GM12878 (cell line): ENCODE measurements around the gene EBPL. TPM values are rescaled to one million over a fixed set of nuclear protein-coding genes. Genes with fewer than 3 reads are reported as not detected.

Experiments used
- ATAC-seq: fragments of 200-7000 bp; cut with Tn5 transposase; 3 replicates; pipeline ENCODE4 v1.9.1; 2020; ENCODE audit warnings: mild to moderate bottlenecking, moderate library complexity
- BruUV-seq: library from RNA; stranded (reverse); fragments of 400-500 nt; replicated peaks from 2 replicates; lab custom pipeline; 2021; lab: Mats Ljungman, UMichigan
- CTCF ChIA-PET: fragments of 300-600 bp; sonication (Branson Sonifier 250); formaldehyde crosslinking; extraction: SDS; loops from one replicate; lab custom pipeline; 2021; ENCODE audit warnings: inconsistent platforms; lab: Yijun Ruan, JAX
- POLR2A ChIA-PET: fragments of 350-600 bp; formaldehyde crosslinking; extraction: SDS; loops from one replicate; lab custom pipeline; 2021; ENCODE audit warnings: inconsistent platforms; lab: Charles Lee
- RAD21 ChIA-PET: fragments of 300-600 bp; sonication (Branson Sonifier 250); formaldehyde crosslinking; loops from one replicate; lab custom pipeline; 2023; ENCODE audit warnings: antibody characterized with exemption; ENCODE audit not compliant: unreplicated experiment; lab: Charles Lee
- SMC1A ChIA-PET: fragments of 300-600 bp; sonication (Branson Sonifier 250); formaldehyde crosslinking; loops from one replicate; lab custom pipeline; 2023; ENCODE audit not compliant: unreplicated experiment, uncharacterized antibody; lab: Charles Lee
- DNase-seq: peaks from one replicate; pipeline ENCODE4 v3.0.0-alpha.2; 2011; ENCODE audit warnings: low read depth, low spot score
- FAIRE-seq: peaks from 3 replicates; lab custom pipeline; 2011; peaks lifted over from hg19 to GRCh38; lab: Jason Lieb, UNC
- H2AFZ ChIP-seq: 2 replicates; pipeline ENCODE4 v1.6.0; 2011; ENCODE audit warnings: low read depth, low read length, control low read depth; ENCODE audit not compliant: control insufficient read depth
- H3K27ac ChIP-seq: 2 replicates; pipeline ENCODE4 v1.5.1; 2011; ENCODE audit warnings: control low read depth; ENCODE audit not compliant: control insufficient read depth, insufficient read depth
- H3K27me3 ChIP-seq, 2 experiments: replicated peaks in 1 of 2; 2 replicates each; pipeline versions ENCODE4 v1.6.0 to v1.6.1; 2011; ENCODE audit warnings: low read length in 1 of 2; ENCODE audit not compliant: control insufficient read depth in 2 of 2, insufficient read depth in 2 of 2
- H3K36me3 ChIP-seq, 2 experiments: 2 replicates each; pipeline ENCODE4 v1.5.1; 2011; ENCODE audit warnings: low read length in 1 of 2; ENCODE audit not compliant: control insufficient read depth in 2 of 2, insufficient read depth in 2 of 2
- H3K4me1 ChIP-seq: 2 replicates; pipeline ENCODE4 v1.6.1; 2011; ENCODE audit warnings: mild to moderate bottlenecking, low read length, moderate library complexity, mixed read lengths; ENCODE audit not compliant: control insufficient read depth, insufficient read depth
- H3K4me2 ChIP-seq: 2 replicates; pipeline ENCODE4 v1.6.0; 2011; ENCODE audit warnings: control low read depth; ENCODE audit not compliant: control insufficient read depth, insufficient read depth
- H3K4me3 ChIP-seq: fragments of 200-600 bp; sonication (generic); 2 replicates; pipeline ENCODE4 v1.5.1; 2016
- H3K79me2 ChIP-seq: 2 replicates; pipeline ENCODE4 v1.6.0; 2011; ENCODE audit warnings: low read length; ENCODE audit not compliant: control insufficient read depth, insufficient read depth
- H3K9ac ChIP-seq: 2 replicates; pipeline ENCODE4 v1.8.0; 2011; ENCODE audit warnings: low read length, control low read depth, mixed read lengths; ENCODE audit not compliant: control insufficient read depth, insufficient read depth
- H3K9me3 ChIP-seq: replicated peaks from 3 replicates; pipeline ENCODE4 v1.5.1; 2011; ENCODE audit warnings: mild to moderate bottlenecking, low read length; ENCODE audit not compliant: control insufficient read depth, insufficient read depth
- H4K20me1 ChIP-seq: 2 replicates; pipeline ENCODE4 v1.6.0; 2011; ENCODE audit not compliant: control insufficient read depth, insufficient read depth
- EP300 ChIP-seq, 2 experiments: fragments of 150-350 bp in 1 of 2; IDR thresholded peaks; 2 replicates each; pipeline ENCODE4 v1.6.1; 2011 to 2012; ENCODE audit warnings: low read depth in 2 of 2, low read length in 2 of 2, borderline replicate concordance in 1 of 2, improper control_type of control experiment in 1 of 2, inconsistent platforms in 1 of 2; ENCODE audit not compliant: control insufficient read depth in 1 of 2
- MTA3 ChIP-seq: IDR thresholded peaks from 2 replicates; pipeline ENCODE4 v1.6.1; 2012; ENCODE audit warnings: low read length, inconsistent platforms, borderline replicate concordance
- NFYA ChIP-seq: IDR thresholded peaks from 2 replicates; pipeline ENCODE4 v1.6.1; 2011; ENCODE audit warnings: low read depth, mild to moderate bottlenecking, low read length, improper control_type of control experiment, borderline replicate concordance
- RBBP5 ChIP-seq: fragments of 200-600 bp; sonication (generic); conservative IDR thresholded peaks from 2 replicates; pipeline ENCODE4 v1.6.1; 2016
- WGBS: methylation state at CpG from one replicate; pipeline ENCODE4 v1.1.6; 2016; ENCODE audit warnings: low lambda C conversion rate; ENCODE audit not compliant: insufficient replicate concordance, insufficient coverage; ENCODE audit errors: missing lambda C conversion rate; 5-methylcytosine and 5-hydroxymethylcytosine counted together
- in situ Hi-C: fragments of 300-500 bp; cut with MboI; formaldehyde crosslinking; loops from 9 replicates; pipeline ENCODE4 v1.14.3; 2018; ENCODE audit warnings: mixed read lengths
- intact Hi-C: fragments of 100-400 bp; cut with micrococcal nuclease; formaldehyde crosslinking; loops from one replicate; pipeline ENCODE4 v1.14.2; 2022; ENCODE audit not compliant: unreplicated experiment
- polyA plus RNA-seq, 11 experiments: library from polyadenylated mRNA; depleted of rRNA in 4 of 11; unstranded in 6 of 11; stranded (reverse) in 5 of 11; fragments of >200 nt; fragmentation: Nextera tagmentation in 4 of 11; fragmentation: Illumina TruSeq in 1 of 11; extraction: Ambion mirVana in 4 of 11; extraction: Trizol in 1 of 11; gene quantifications; 1 replicate in 1 of 11; 2 replicates in 10 of 11; pipeline versions ENCODE4 v1.2.1 to v1.2.3, GENCODE V29; 2011 to 2016; ENCODE audit warnings: inconsistent platforms in 2 of 11, missing spikeins in 2 of 11, low read depth in 1 of 11
- total RNA-seq, 4 experiments: library from RNA; depleted of rRNA in 3 of 4; stranded (reverse); fragments of >200 nt in 3 of 4; fragmentation: Illumina TruSeq in 1 of 4; extraction: Trizol in 1 of 4; gene quantifications; 2 replicates each; pipeline versions ENCODE4 v1.2.1 to v1.2.3, GENCODE V29; 2013 to 2021
- TF ChIP-seq, protein P1 (sequence below): IDR thresholded peaks from 2 replicates; pipeline ENCODE4 v1.6.1; 2012; ENCODE audit warnings: improper control_type of control experiment, low read depth, low read length; ENCODE audit not compliant: insufficient replicate concordance
- TF ChIP-seq, protein P2 (sequence below): IDR thresholded peaks from 2 replicates; pipeline ENCODE4 v1.6.1; 2011; ENCODE audit warnings: borderline replicate concordance, low read depth, mild to moderate bottlenecking, moderate library complexity, low read length; ENCODE audit not compliant: insufficient read depth, poor library complexity, severe bottlenecking

EBPL gene
- total and polyA plus RNA-seq, 10 of the 15 experiments (the other 5 are each of a cell fraction or from before 2014, with no cell fraction given), result 6.2 to 72.8 (median 43.5) TPM

DNA sequence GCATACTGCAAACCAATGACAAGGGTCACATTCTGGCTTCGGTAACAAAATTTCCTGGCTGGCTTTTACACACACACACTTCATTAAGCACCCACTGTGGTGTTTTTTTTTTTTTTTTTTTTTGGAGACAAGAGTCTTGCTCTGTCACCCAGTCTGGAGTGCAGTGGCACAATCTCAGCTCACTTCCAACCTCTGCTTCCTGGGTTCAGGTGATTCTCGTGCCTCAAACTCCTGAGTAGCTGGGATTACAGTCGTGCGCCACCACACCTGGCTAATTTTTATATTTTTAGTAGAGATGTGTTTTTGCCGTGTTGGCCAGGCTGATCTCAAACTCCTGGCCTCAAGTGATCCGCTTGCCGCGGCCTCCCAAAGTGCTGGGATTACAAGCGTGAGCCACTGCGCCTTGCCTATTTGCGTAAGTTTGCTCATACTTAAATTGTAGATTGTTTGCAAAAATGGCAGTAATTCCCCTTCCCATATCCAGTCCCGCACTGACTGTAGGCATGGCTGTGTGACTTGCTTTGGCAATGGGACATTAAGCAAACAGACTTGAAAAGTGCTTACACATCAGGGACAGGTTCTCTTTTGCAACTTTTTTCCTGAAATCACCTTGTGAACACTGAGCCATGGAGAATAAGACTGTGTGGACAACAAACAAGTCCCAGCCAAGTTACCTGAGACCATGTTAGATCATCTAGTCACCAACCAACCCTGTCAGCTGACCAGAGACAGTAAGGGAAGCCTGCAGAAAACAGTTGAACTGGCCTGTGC lies 42.1 kb upstream of the EBPL start:
- CTCF ChIA-PET, result no interaction called here
- peak; percentile 44 for FAIRE-seq

DNA sequence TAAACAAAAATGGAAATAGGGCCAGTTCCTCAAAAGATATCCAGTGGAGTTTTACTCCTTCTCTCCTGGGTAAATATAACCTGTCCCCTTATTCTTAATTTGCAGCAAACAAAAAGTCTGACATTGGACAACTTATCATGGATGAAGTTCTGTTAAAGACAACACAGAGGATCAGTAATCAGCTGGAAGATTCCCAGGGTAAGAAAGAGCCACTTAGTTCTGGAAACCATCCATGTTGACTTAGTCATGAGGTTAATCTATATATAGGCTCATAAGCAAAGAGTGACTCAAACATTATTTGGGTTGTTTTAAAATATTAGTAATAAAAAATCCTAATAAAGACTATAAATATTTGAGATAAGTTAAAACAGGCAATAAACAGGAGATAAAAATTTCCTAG lies 40.5 kb upstream of the EBPL start:
- Histone ChIP-seq H4K20me1 (no peaks in the 10 kb centered on the region), H3K36me3 (no peaks in the 10 kb centered on the region; a peak in 1 of 4 replicates), H3K4me1 (no peaks in the 10 kb centered on the region), H3K79me2 (no peaks in the 10 kb centered on the region), H3K4me3 (no peak overlapping the region), H2AFZ (no peak overlapping the region), H3K27me3 (no peaks in the 10 kb centered on the region), H3K27ac (no peak overlapping the region), H3K9me3 (no peaks in the 10 kb centered on the region), H3K9ac (no peak overlapping the region), H3K4me2 (no peak overlapping the region)
- ChIA-PET POLR2A (interaction anchor here (0.6 kb wide), 2 partner anchors 61 to 219 kb away, joined by 4 read pairs; partner anchors contain the start of gene KPNA3), RAD21 (no interaction called here), SMC1A (interaction anchor here (0.5 kb wide), 1 partner anchor 166 kb away, joined by 3 read pairs; no protein-coding TSS in a partner anchor), CTCF (no interaction called here)
- in situ Hi-C loops, result no loop called here
- intact Hi-C loops, result no loop called here
- TSS peak; percentile 41 for BruUV-seq
- DNase-seq (no peak), ATAC-seq (no peak), FAIRE-seq (no peak)
- TF ChIP-seq, protein P1, sequence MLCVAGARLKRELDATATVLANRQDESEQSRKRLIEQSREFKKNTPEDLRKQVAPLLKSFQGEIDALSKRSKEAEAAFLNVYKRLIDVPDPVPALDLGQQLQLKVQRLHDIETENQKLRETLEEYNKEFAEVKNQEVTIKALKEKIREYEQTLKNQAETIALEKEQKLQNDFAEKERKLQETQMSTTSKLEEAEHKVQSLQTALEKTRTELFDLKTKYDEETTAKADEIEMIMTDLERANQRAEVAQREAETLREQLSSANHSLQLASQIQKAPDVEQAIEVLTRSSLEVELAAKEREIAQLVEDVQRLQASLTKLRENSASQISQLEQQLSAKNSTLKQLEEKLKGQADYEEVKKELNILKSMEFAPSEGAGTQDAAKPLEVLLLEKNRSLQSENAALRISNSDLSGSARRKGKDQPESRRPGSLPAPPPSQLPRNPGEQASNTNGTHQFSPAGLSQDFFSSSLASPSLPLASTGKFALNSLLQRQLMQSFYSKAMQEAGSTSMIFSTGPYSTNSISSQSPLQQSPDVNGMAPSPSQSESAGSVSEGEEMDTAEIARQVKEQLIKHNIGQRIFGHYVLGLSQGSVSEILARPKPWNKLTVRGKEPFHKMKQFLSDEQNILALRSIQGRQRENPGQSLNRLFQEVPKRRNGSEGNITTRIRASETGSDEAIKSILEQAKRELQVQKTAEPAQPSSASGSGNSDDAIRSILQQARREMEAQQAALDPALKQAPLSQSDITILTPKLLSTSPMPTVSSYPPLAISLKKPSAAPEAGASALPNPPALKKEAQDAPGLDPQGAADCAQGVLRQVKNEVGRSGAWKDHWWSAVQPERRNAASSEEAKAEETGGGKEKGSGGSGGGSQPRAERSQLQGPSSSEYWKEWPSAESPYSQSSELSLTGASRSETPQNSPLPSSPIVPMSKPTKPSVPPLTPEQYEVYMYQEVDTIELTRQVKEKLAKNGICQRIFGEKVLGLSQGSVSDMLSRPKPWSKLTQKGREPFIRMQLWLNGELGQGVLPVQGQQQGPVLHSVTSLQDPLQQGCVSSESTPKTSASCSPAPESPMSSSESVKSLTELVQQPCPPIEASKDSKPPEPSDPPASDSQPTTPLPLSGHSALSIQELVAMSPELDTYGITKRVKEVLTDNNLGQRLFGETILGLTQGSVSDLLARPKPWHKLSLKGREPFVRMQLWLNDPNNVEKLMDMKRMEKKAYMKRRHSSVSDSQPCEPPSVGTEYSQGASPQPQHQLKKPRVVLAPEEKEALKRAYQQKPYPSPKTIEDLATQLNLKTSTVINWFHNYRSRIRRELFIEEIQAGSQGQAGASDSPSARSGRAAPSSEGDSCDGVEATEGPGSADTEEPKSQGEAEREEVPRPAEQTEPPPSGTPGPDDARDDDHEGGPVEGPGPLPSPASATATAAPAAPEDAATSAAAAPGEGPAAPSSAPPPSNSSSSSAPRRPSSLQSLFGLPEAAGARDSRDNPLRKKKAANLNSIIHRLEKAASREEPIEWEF, result no peak
- TF ChIP-seq, protein P2, sequence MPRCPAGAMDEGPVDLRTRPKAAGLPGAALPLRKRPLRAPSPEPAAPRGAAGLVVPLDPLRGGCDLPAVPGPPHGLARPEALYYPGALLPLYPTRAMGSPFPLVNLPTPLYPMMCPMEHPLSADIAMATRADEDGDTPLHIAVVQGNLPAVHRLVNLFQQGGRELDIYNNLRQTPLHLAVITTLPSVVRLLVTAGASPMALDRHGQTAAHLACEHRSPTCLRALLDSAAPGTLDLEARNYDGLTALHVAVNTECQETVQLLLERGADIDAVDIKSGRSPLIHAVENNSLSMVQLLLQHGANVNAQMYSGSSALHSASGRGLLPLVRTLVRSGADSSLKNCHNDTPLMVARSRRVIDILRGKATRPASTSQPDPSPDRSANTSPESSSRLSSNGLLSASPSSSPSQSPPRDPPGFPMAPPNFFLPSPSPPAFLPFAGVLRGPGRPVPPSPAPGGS, result no peak
- no peak for TF ChIP-seq EP300 (IDR thresholded peaks at IDR 0.05; ENCODE audit: borderline replicate concordance in 1 of 2, control insufficient read depth in 1 of 2, low read depth in 2 of 2, low read length in 2 of 2)

More for the DNA sequence above, 42.1 kb upstream of the EBPL start:
- H3K79me2 ChIP-seq, result no peaks in the 10 kb centered on the region
- no peak for ATAC-seq
- no peak overlapping the region for H3K4me3 ChIP-seq
- H3K27ac ChIP-seq, result no peak overlapping the region
- no TSS peak for BruUV-seq
- H4K20me1 ChIP-seq, result no peaks in the 10 kb centered on the region
- intact Hi-C loops, result no loop called here
- no peaks in the 10 kb centered on the region for H3K36me3 ChIP-seq
- ChIA-PET SMC1A (no interaction called here), POLR2A (no interaction called here)
- H3K4me1 ChIP-seq, result no peaks in the 10 kb centered on the region
- no peak overlapping the region for H3K9ac ChIP-seq
- 89% methylated on average over 12 of the region's 12 CpGs for WGBS
- H3K4me2 ChIP-seq, result no peak overlapping the region
- in situ Hi-C loops, result no loop called here
- DNase-seq, result no peak
- H3K9me3 ChIP-seq, result no peaks in the 10 kb centered on the region
- TF ChIP-seq MTA3, result no peak
- TF ChIP-seq NFYA, result no peak
- no peak for TF ChIP-seq RBBP5
- TF ChIP-seq, protein P2, result peak; percentile 29
- TF ChIP-seq, all 136 proteins: peak for 1
- Histone ChIP-seq H2AFZ (no peak overlapping the region), H3K27me3 (no peaks in the 10 kb centered on the region)
- RAD21 ChIA-PET, result no interaction called here
